Measurements from ENCODE around the gene TCF4. TPM values are rescaled to one million over a fixed set of nuclear protein-coding genes. Genes with fewer than 3 reads are reported as not detected.

TCF4 gene
- total RNA-seq, 1 donor from 2014 or later = 175 TPM

DNA sequence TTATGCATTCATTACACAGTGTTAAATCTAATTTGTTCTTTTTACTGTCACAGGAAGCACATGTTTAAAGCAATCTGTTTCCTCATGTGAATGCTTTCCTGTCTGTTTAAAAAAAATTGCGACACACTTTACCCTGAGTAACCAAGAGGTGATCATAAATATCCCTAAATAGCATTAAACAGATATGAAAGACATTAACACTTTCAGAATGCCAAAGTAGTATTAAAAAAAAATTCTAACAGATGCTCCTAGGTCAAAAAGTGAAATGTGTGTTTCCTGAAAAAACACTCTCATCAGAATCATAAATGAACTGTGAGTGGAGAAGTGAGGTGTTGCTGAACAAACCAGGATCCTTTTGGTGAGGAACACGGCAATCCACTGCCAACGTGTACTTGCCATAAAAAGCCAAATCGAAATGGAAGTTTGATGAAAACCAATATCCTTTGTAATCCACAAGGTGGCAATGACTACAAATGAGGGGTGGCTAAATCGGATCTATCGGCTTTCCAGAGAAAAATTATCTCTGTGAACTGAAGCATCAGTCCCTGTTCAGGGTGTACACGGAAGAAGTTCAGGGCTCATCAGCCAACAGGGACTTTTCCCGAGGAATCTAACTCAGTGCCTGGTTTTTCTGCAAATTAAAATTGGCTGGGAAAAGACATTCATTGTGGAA, 248.9 kb downstream of the TCF4 start:
- TF ChIP-seq, protein P1, sequence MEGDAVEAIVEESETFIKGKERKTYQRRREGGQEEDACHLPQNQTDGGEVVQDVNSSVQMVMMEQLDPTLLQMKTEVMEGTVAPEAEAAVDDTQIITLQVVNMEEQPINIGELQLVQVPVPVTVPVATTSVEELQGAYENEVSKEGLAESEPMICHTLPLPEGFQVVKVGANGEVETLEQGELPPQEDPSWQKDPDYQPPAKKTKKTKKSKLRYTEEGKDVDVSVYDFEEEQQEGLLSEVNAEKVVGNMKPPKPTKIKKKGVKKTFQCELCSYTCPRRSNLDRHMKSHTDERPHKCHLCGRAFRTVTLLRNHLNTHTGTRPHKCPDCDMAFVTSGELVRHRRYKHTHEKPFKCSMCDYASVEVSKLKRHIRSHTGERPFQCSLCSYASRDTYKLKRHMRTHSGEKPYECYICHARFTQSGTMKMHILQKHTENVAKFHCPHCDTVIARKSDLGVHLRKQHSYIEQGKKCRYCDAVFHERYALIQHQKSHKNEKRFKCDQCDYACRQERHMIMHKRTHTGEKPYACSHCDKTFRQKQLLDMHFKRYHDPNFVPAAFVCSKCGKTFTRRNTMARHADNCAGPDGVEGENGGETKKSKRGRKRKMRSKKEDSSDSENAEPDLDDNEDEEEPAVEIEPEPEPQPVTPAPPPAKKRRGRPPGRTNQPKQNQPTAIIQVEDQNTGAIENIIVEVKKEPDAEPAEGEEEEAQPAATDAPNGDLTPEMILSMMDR (IDR thresholded peaks at IDR 0.05; ENCODE audit: unreplicated experiment) = no peak
- H3K9me3 Mint-ChIP-seq (ENCODE audit: unreplicated experiment) = no peaks in the 10 kb centered on the region
- H3K27ac Mint-ChIP-seq (ENCODE audit: unreplicated experiment) = peak overlapping the region; percentile 87
- H3K4me1 Mint-ChIP-seq (ENCODE audit: unreplicated experiment) = peaks cover 35% of the 10 kb centered on the region
- H3K4me3 Mint-ChIP-seq (ENCODE audit: unreplicated experiment) = no peak overlapping the region
- H3K36me3 Mint-ChIP-seq (ENCODE audit: low read depth, unreplicated experiment) = no peaks in the 10 kb centered on the region
- no peak for DNase-seq (ENCODE audit: low spot score)
- no peaks in the 10 kb centered on the region for H3K27me3 Mint-ChIP-seq (ENCODE audit: unreplicated experiment)

DNA sequence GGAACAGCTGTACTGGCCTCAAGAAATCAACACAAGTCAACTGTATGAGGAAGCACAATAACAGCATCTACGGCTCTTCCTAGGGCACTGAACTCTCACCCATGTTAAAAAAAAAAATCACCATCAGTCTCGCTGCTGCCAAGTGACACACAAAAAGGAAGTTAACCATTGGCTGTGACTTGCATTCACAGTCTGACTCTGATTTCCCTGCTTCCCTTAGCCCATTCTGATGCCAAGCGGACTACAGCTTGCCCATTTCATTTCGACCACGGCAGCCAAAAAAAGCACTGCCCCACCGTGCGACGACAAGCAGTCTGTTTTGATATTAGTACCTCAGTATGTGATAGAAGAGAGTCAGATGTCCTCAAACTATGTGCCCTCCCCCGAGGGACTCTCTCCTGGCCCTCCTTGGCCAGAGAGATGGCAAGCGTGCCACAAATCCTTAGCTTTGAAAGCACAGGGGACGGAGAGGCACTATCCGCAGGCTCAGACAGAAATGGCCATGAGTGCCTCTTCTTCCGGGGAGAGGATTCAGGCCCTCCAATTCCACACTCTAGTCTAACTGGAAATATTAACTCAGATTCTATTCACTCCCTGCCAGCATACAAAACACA, 250.0 kb downstream of the TCF4 start:
- Mint-ChIP-seq H3K4me3 (ENCODE audit: unreplicated experiment) (peak overlapping the region; percentile 32), H3K27me3 (ENCODE audit: unreplicated experiment) (no peaks in the 10 kb centered on the region), H3K27ac (ENCODE audit: unreplicated experiment) (peak overlapping the region; percentile 90), H3K36me3 (ENCODE audit: low read depth, unreplicated experiment) (no peaks in the 10 kb centered on the region), H3K9me3 (ENCODE audit: unreplicated experiment) (no peaks in the 10 kb centered on the region), H3K4me1 (ENCODE audit: unreplicated experiment) (peaks cover 41% of the 10 kb centered on the region)
- TF ChIP-seq, protein P1 (IDR thresholded peaks at IDR 0.05; ENCODE audit: unreplicated experiment) = no peak
- no peak for DNase-seq (ENCODE audit: low spot score)

DNA sequence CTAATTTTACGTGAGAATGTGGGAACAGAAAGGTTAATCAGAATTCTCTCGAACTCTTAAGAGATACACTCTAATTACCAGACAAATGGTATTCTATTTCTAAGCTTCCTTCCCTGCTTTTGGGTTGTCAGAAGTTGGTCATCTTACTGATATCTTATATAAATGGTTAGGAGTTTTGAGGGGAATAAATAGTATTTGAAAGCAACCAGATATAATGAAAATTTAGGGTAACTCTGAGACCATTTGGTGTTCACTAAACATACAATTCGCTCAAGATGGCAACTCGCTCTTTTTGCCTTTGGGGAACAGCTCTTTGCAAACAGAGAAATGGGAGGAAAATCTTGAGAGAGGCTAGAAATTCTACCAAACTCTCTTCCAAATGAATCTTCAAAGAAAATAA, 250.9 kb downstream of the TCF4 start:
- TF ChIP-seq, protein P1 (IDR thresholded peaks at IDR 0.05; ENCODE audit: unreplicated experiment) = no peak
- DNase-seq (ENCODE audit: low spot score) = no peak
- H3K36me3 Mint-ChIP-seq (ENCODE audit: low read depth, unreplicated experiment) = no peaks in the 10 kb centered on the region
- H3K9me3 Mint-ChIP-seq (ENCODE audit: unreplicated experiment) = no peaks in the 10 kb centered on the region
- no peak overlapping the region for H3K4me3 Mint-ChIP-seq (ENCODE audit: unreplicated experiment)
- no peaks in the 10 kb centered on the region for H3K27me3 Mint-ChIP-seq (ENCODE audit: unreplicated experiment)
- H3K4me1 Mint-ChIP-seq (ENCODE audit: unreplicated experiment) = peaks cover 42% of the 10 kb centered on the region
- no peak overlapping the region for H3K27ac Mint-ChIP-seq (ENCODE audit: unreplicated experiment)

DNA sequence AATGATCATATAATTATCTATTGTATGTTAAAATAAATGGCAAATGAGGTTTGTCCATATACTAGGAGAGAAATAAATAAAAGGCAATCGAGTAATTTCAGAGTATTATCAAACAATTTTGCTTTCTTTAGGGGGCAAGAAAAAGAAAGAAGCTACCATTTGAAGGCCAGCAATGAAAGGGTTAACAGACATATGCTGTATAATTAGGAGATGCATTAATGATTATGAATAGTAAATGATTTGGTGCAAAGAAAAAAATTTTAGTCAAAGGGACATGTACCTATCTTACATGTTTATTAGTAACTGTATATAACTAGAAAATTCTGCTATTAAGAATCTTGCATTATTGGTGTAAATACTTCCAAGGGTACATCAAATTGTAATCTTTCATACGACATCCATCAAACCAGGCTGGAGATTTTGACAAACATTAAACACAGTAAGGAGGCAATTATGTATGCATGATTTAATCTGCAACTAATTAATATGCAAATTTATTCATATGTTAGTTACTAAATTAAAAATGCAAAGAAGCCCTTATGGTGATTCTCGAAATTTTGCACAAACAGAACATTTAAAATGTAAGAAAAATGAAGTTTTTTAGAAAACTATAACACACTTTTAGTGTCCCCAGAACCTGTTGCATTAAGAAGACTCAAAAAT, 251.4 kb downstream of the TCF4 start:
- no peaks in the 10 kb centered on the region for H3K27me3 Mint-ChIP-seq (ENCODE audit: unreplicated experiment)
- H3K4me1 Mint-ChIP-seq (ENCODE audit: unreplicated experiment) = peaks cover 48% of the 10 kb centered on the region
- H3K36me3 Mint-ChIP-seq (ENCODE audit: low read depth, unreplicated experiment) = no peaks in the 10 kb centered on the region
- TF ChIP-seq, protein P1 (IDR thresholded peaks at IDR 0.05; ENCODE audit: unreplicated experiment) = no peak
- H3K4me3 Mint-ChIP-seq (ENCODE audit: unreplicated experiment) = no peak overlapping the region
- no peak overlapping the region for H3K27ac Mint-ChIP-seq (ENCODE audit: unreplicated experiment)
- no peaks in the 10 kb centered on the region for H3K9me3 Mint-ChIP-seq (ENCODE audit: unreplicated experiment)
- no peak for DNase-seq (ENCODE audit: low spot score)

DNA sequence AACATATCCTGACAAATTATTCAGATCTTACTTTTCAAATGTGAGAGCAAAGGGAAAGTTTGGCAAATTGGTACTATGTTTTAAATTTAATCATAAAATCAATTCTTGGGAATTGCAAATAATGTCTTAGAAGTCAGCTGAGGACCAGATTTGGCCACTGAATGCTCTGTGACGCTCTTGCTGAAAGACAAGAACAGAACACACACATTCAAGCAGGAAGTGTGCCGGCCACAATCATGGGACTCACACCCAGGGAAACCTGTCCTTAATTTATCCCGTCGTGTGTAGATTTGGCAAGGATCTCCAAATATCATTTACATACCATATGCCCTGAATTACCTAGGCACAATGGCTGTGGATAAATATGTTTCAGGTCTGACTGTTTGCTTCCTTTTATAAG, 253.1 kb downstream of the TCF4 start:
- Mint-ChIP-seq H3K27me3 (ENCODE audit: unreplicated experiment) (no peaks in the 10 kb centered on the region), H3K9me3 (ENCODE audit: unreplicated experiment) (no peaks in the 10 kb centered on the region), H3K4me1 (ENCODE audit: unreplicated experiment) (peaks cover 54% of the 10 kb centered on the region), H3K36me3 (ENCODE audit: low read depth, unreplicated experiment) (no peaks in the 10 kb centered on the region), H3K4me3 (ENCODE audit: unreplicated experiment) (no peak overlapping the region), H3K27ac (ENCODE audit: unreplicated experiment) (no peak overlapping the region)
- no peak for DNase-seq (ENCODE audit: low spot score)
- TF ChIP-seq, protein P1 (IDR thresholded peaks at IDR 0.05; ENCODE audit: unreplicated experiment) = no peak

All from endothelial cell (in vitro differentiated cells).